Measurements from ENCODE around the gene PIMREG.

PIMREG gene

GRCh38 chr17:6472517-6472916 lies 28.3 kb downstream of the PIMREG start:
- Histone ChIP-seq H3K27ac (no peak overlapping the region), H3K27me3 (ENCODE audit: insufficient read depth, low read depth) (no peaks in the 10 kb centered on the region), H4K20me1 (ENCODE audit: insufficient read depth) (no peaks in the 10 kb centered on the region), H3K79me2 (ENCODE audit: insufficient read depth, low read depth) (no peaks in the 10 kb centered on the region), H3K9ac (no peak overlapping the region), H3K4me2 (no peak overlapping the region), H3K4me3 (IDR thresholded peaks at IDR 0.05; ENCODE audit: insufficient read depth, low read depth, low read length) (no peak overlapping the region), H3K36me3 (ENCODE audit: insufficient read depth) (no peaks in the 10 kb centered on the region), H2AFZ (ENCODE audit: low read depth) (no peak overlapping the region), H3K4me1 (ENCODE audit: low read depth, poor library complexity, severe bottlenecking) (no peaks in the 10 kb centered on the region)
- TF ChIP-seq CTCF (conservative IDR thresholded peaks at IDR 0.05; ENCODE audit: low read depth, low read length): no peak

GRCh38 chr17:6473128-6473767 lies 29.0 kb downstream of the PIMREG start:
- Histone ChIP-seq H3K4me1 (ENCODE audit: low read depth, poor library complexity, severe bottlenecking) (no peaks in the 10 kb centered on the region), H3K79me2 (ENCODE audit: insufficient read depth, low read depth) (no peaks in the 10 kb centered on the region), H2AFZ (ENCODE audit: low read depth) (no peak overlapping the region), H3K4me2 (no peak overlapping the region), H3K9ac (no peak overlapping the region), H3K36me3 (ENCODE audit: insufficient read depth) (no peaks in the 10 kb centered on the region), H3K27me3 (ENCODE audit: insufficient read depth, low read depth) (no peaks in the 10 kb centered on the region), H3K4me3 (IDR thresholded peaks at IDR 0.05; ENCODE audit: insufficient read depth, low read depth, low read length) (no peak overlapping the region), H4K20me1 (ENCODE audit: insufficient read depth) (no peaks in the 10 kb centered on the region), H3K27ac (no peak overlapping the region)
- TF ChIP-seq CTCF (conservative IDR thresholded peaks at IDR 0.05; ENCODE audit: low read depth, low read length): peak; percentile 63

GRCh38 chr17:6474376-6474775 lies 30.1 kb downstream of the PIMREG start:
- no peaks in the 10 kb centered on the region for H3K79me2 ChIP-seq (ENCODE audit: insufficient read depth, low read depth)
- TF ChIP-seq CTCF (conservative IDR thresholded peaks at IDR 0.05; ENCODE audit: low read depth, low read length): no peak

GRCh38 chr17:6474906-6475305 lies 30.7 kb downstream of the PIMREG start:
- Histone ChIP-seq H3K27me3 (ENCODE audit: insufficient read depth, low read depth) (no peaks in the 10 kb centered on the region), H3K36me3 (ENCODE audit: insufficient read depth) (no peaks in the 10 kb centered on the region), H3K4me3 (IDR thresholded peaks at IDR 0.05; ENCODE audit: insufficient read depth, low read depth, low read length) (no peak overlapping the region), H3K27ac (no peak overlapping the region), H3K9ac (no peak overlapping the region), H4K20me1 (ENCODE audit: insufficient read depth) (no peaks in the 10 kb centered on the region), H3K4me1 (ENCODE audit: low read depth, poor library complexity, severe bottlenecking) (no peaks in the 10 kb centered on the region), H3K79me2 (ENCODE audit: insufficient read depth, low read depth) (no peaks in the 10 kb centered on the region), H2AFZ (ENCODE audit: low read depth) (no peak overlapping the region), H3K4me2 (no peak overlapping the region)
- TF ChIP-seq CTCF (conservative IDR thresholded peaks at IDR 0.05; ENCODE audit: low read depth, low read length): no peak

More at GRCh38 chr17:6474376-6474775, 30.1 kb downstream of the PIMREG start:
- H3K27ac ChIP-seq: no peak overlapping the region
- H3K9ac ChIP-seq: no peak overlapping the region
- H3K27me3 ChIP-seq (ENCODE audit: insufficient read depth, low read depth): no peaks in the 10 kb centered on the region
- no peak overlapping the region for H3K4me3 ChIP-seq (IDR thresholded peaks at IDR 0.05; ENCODE audit: insufficient read depth, low read depth, low read length)
- no peaks in the 10 kb centered on the region for H3K4me1 ChIP-seq (ENCODE audit: low read depth, poor library complexity, severe bottlenecking)
- H3K36me3 ChIP-seq (ENCODE audit: insufficient read depth): no peaks in the 10 kb centered on the region
- no peaks in the 10 kb centered on the region for H4K20me1 ChIP-seq (ENCODE audit: insufficient read depth)
- H2AFZ ChIP-seq (ENCODE audit: low read depth): no peak overlapping the region
- H3K4me2 ChIP-seq: no peak overlapping the region
